ENCODE results near the gene CHAC2.

DNA sequence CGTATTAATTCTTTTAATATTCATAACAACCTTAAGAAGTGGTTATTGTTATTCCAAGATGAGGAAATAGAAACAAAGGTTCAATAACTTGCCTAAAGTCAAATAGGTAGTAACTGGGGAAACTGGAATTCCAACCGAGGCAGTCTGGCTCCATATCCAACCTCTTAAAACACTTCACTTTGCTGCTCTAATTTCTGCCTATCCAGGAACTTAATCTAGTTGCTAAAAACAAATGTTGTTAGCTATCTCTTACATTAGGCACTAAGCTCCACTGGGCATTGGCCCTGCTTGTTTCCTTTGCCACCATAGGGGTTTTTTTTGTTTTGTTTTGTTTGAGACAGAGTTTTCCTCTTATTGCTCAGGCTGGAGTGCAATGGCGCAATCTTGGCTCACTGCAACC is 44.0 kb downstream of the CHAC2 start:
- TF ChIP-seq FOXK2 (IDR thresholded peaks at IDR 0.05) = no peak
- TF ChIP-seq BHLHE40 (IDR thresholded peaks at IDR 0.05; ENCODE audit: borderline replicate concordance) = no peak
- no peak for TF ChIP-seq FOXM1 (IDR thresholded peaks at IDR 0.05; ENCODE audit: borderline replicate concordance)
- no peak for TF ChIP-seq TARDBP (IDR thresholded peaks at IDR 0.05)
- no peak for TF ChIP-seq CTBP1 (IDR thresholded peaks at IDR 0.05; ENCODE audit: borderline replicate concordance)
- no peak for TF ChIP-seq SP1 (IDR thresholded peaks at IDR 0.05)
- TF ChIP-seq, protein P1, sequence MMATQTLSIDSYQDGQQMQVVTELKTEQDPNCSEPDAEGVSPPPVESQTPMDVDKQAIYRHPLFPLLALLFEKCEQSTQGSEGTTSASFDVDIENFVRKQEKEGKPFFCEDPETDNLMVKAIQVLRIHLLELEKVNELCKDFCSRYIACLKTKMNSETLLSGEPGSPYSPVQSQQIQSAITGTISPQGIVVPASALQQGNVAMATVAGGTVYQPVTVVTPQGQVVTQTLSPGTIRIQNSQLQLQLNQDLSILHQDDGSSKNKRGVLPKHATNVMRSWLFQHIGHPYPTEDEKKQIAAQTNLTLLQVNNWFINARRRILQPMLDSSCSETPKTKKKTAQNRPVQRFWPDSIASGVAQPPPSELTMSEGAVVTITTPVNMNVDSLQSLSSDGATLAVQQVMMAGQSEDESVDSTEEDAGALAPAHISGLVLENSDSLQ (IDR thresholded peaks at IDR 0.05) = no peak
- TF ChIP-seq FOXA1 (IDR thresholded peaks at IDR 0.05) = no peak
- TF ChIP-seq ZNF384 (IDR thresholded peaks at IDR 0.05) = no peak
